ENCODE measurements around the gene BLOC1S6.

The BLOC1S6 gene

GRCh38 chr15:45587095-45587862 is at the start of gene BLOC1S6:
Gene BLOC1S6, plus strand, starts transcription at chr15:45587379. Its CDS starts 65 bp downstream, at chr15:45587444.
- peak within 1 kb of the TSS; percentile 69 for H3K4me3 ChIP-seq (ENCODE audit: low read depth, low read length)
- no peak for TF ChIP-seq CTCF (IDR thresholded peaks at IDR 0.05; ENCODE audit: insufficient read depth, low read depth, low read length, missing control alignments)
- DNase-seq (ENCODE audit: low read depth) = peak; percentile 95

- no peak for TF ChIP-seq CTCF (IDR thresholded peaks at IDR 0.05; ENCODE audit: insufficient read depth, low read depth, low read length, missing control alignments)
- DNase-seq (ENCODE audit: low read depth) = no peak
These were observed 47.5 kb upstream of the BLOC1S6 start for GRCh38 chr15:45539680-45540079.

DNA sequence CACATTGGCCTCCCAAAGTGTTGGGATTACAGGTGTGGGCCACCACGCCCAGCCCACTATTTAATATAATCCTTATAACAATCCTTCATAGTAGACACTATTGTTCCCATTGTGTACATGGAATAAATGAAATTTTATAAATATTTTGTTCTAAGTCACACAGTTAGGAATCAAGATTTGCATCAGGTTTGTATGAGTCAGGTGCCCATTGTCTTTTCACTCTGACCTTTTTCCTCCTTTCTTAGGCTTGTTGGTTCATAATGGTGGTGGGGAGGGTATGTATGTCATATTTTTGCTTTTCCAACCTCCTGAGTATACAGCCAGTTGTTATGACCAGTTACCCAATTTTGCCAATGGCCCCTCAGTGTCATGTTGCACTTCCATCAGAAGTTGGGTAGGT is 46.6 kb upstream of the BLOC1S6 start:
- DNase-seq (ENCODE audit: low read depth) = no peak
- TF ChIP-seq CTCF (IDR thresholded peaks at IDR 0.05; ENCODE audit: insufficient read depth, low read depth, low read length, missing control alignments) = no peak
- H3K4me3 ChIP-seq (ENCODE audit: low read depth, low read length) = no peak overlapping the region

More at GRCh38 chr15:45539680-45540079, 47.5 kb upstream of the BLOC1S6 start:
- H3K4me3 ChIP-seq (ENCODE audit: low read depth, low read length) = no peak overlapping the region

- no peak overlapping the region for H3K4me3 ChIP-seq (ENCODE audit: low read depth, low read length)
- DNase-seq (ENCODE audit: low read depth) = no peak
- no peak for TF ChIP-seq CTCF (IDR thresholded peaks at IDR 0.05; ENCODE audit: insufficient read depth, low read depth, low read length, missing control alignments)
These were observed 44.1 kb upstream of the BLOC1S6 start for GRCh38 chr15:45543051-45543450.

- DNase-seq (ENCODE audit: low read depth) = peak; percentile 45
- no peak overlapping the region for H3K4me3 ChIP-seq (ENCODE audit: low read depth, low read length)
- TF ChIP-seq CTCF (IDR thresholded peaks at IDR 0.05; ENCODE audit: insufficient read depth, low read depth, low read length, missing control alignments) = no peak
These were observed 42.7 kb upstream of the BLOC1S6 start for GRCh38 chr15:45544266-45545023.

GRCh38 chr15:45546789-45547188 is 40.4 kb upstream of the BLOC1S6 start:
- DNase-seq (ENCODE audit: low read depth) = no peak
- no peak overlapping the region for H3K4me3 ChIP-seq (ENCODE audit: low read depth, low read length)
- TF ChIP-seq CTCF (IDR thresholded peaks at IDR 0.05; ENCODE audit: insufficient read depth, low read depth, low read length, missing control alignments) = no peak
